H1 (cell line): ENCODE results near the gene GLIS2. TPM values are rescaled to one million over a fixed set of nuclear protein-coding genes. Genes with fewer than 3 reads are reported as not detected.

Source experiments
- CTCF ChIA-PET: fragments of 300-600 bp; sonication (Branson Sonifier 250); formaldehyde crosslinking; loops from one replicate; lab custom pipeline; 2021; ENCODE audit not compliant: partially characterized antibody; lab: Charles Lee
- POLR2A ChIA-PET: fragments of 300-600 bp; sonication (Branson Sonifier 250); formaldehyde crosslinking; loops from one replicate; lab custom pipeline; 2021; ENCODE audit warnings: inconsistent platforms; ENCODE audit not compliant: partially characterized antibody; lab: Charles Lee
- DNase-seq, 2 experiments: peaks; one replicate each; pipeline versions ENCODE4 v3.0.0 to v3.0.0-alpha.2; 2010 to 2022; ENCODE audit warnings: low spot score in 2 of 2, low read depth in 1 of 2, mixed read lengths in 1 of 2
- FAIRE-seq: peaks from 2 replicates; lab custom pipeline; 2011; peaks lifted over from hg19 to GRCh38; lab: Jason Lieb, UNC
- H2AFZ ChIP-seq: 2 replicates; pipeline ENCODE4 v1.8.1; 2012; ENCODE audit warnings: low read length, inconsistent platforms
- H2AK5ac ChIP-seq: 2 replicates; pipeline ENCODE4 v1.6.1; 2013; ENCODE audit warnings: low read depth, low read length
- H2BK120ac ChIP-seq: replicated peaks from 2 replicates; pipeline ENCODE3; 2013; ENCODE audit warnings: low read depth, low read length, inconsistent platforms
- H2BK12ac ChIP-seq: 2 replicates; pipeline ENCODE4 v1.6.1; 2013; ENCODE audit warnings: low read depth, low read length
- H2BK15ac ChIP-seq: 2 replicates; pipeline ENCODE4 v1.6.1; 2013; ENCODE audit warnings: low read length
- H2BK20ac ChIP-seq: 2 replicates; pipeline ENCODE4 v1.6.1; 2013; ENCODE audit warnings: low read length
- H2BK5ac ChIP-seq: 2 replicates; pipeline ENCODE4 v1.6.1; 2013; ENCODE audit warnings: low read depth, low read length
- H3K14ac ChIP-seq: 2 replicates; pipeline ENCODE4 v1.6.1; 2013; ENCODE audit warnings: inconsistent platforms; ENCODE audit not compliant: insufficient read length
- H3K18ac ChIP-seq: 2 replicates; pipeline ENCODE4 v1.6.1; 2013; ENCODE audit warnings: low read length; ENCODE audit errors: extremely low read depth
- H3K23ac ChIP-seq: 2 replicates; pipeline ENCODE4 v1.6.1; 2013; ENCODE audit warnings: inconsistent platforms; ENCODE audit not compliant: insufficient read length
- H3K23me2 ChIP-seq: 2 replicates; pipeline ENCODE4 v1.6.1; 2013; ENCODE audit warnings: low read depth, low read length
- H3K27ac ChIP-seq: 2 replicates; pipeline ENCODE4 v1.6.1; 2011; ENCODE audit warnings: low read depth, low read length, inconsistent platforms
- H3K27me3 ChIP-seq, 4 experiments: replicated peaks in 1 of 4; 1 replicate in 1 of 4; 2 replicates in 3 of 4; pipeline versions ENCODE4 v1.6.1 to v1.8.1; 2011 to 2013; ENCODE audit warnings: low read length in 3 of 4, mild to moderate bottlenecking in 3 of 4, inconsistent platforms in 2 of 4, mixed read lengths in 2 of 4, moderate library complexity in 1 of 4; ENCODE audit not compliant: control insufficient read depth in 3 of 4, insufficient read depth in 3 of 4; ENCODE audit errors: extremely low read depth in 1 of 4
- H3K36me3 ChIP-seq, 4 experiments: 2 replicates each; pipeline versions ENCODE4 v1.6.1 to v1.8.1; 2011 to 2013; ENCODE audit warnings: mild to moderate bottlenecking in 4 of 4, low read length in 3 of 4, moderate library complexity in 2 of 4, control low read depth in 1 of 4, inconsistent platforms in 1 of 4; ENCODE audit not compliant: insufficient read depth in 4 of 4, control insufficient read depth in 2 of 4
- H3K4ac ChIP-seq: replicated peaks from 2 replicates; pipeline ENCODE3; 2013; ENCODE audit warnings: low read length, low read depth, mixed read lengths, inconsistent platforms; ENCODE audit not compliant: insufficient read length
- H3K4me1 ChIP-seq, 4 experiments: replicated peaks in 1 of 4; 1 replicate in 1 of 4; 2 replicates in 3 of 4; pipeline versions ENCODE4 v1.6.1 to v1.8.1; 2011 to 2013; ENCODE audit warnings: low read length in 3 of 4, inconsistent platforms in 2 of 4, mixed read lengths in 1 of 4; ENCODE audit not compliant: insufficient read depth in 4 of 4, control insufficient read depth in 3 of 4
- H3K4me2 ChIP-seq, 2 experiments: 2 replicates each; pipeline versions ENCODE4 v1.6.1 to v1.8.1; 2011 to 2013; ENCODE audit warnings: low read depth in 2 of 2, low read length in 2 of 2, control low read depth in 1 of 2, inconsistent platforms in 1 of 2, mild to moderate bottlenecking in 1 of 2; ENCODE audit not compliant: insufficient read depth in 1 of 2
- H3K4me3 ChIP-seq, 4 experiments: fragments of 200-600, 300-600 bp in 1 of 4; sonication (generic), shearing (Covaris generic), sonication (Bioruptor Twin) in 1 of 4; 2 replicates each; pipeline versions ENCODE4 v1.5.1 to v1.8.1; 2011 to 2016; ENCODE audit warnings: low read length in 4 of 4, low read depth in 3 of 4, control low read depth in 2 of 4, inconsistent platforms in 2 of 4, mild to moderate bottlenecking in 2 of 4, mixed read lengths in 1 of 4, moderate library complexity in 1 of 4; ENCODE audit not compliant: insufficient read depth in 2 of 4; ENCODE audit errors: extremely low read depth in 1 of 4
- H3K56ac ChIP-seq: replicated peaks from 2 replicates; pipeline ENCODE3; 2013; ENCODE audit warnings: low read depth, mild to moderate bottlenecking, mixed read lengths, low read length, inconsistent platforms; ENCODE audit not compliant: insufficient read length
- H3K79me1 ChIP-seq: 2 replicates; pipeline ENCODE4 v1.6.1; 2013; ENCODE audit warnings: low read depth, low read length, control low read depth
- H3K79me2 ChIP-seq, 2 experiments: 2 replicates each; pipeline versions ENCODE4 v1.6.1 to v1.8.1; 2012 to 2013; ENCODE audit warnings: low read length in 2 of 2, mild to moderate bottlenecking in 2 of 2, inconsistent platforms in 1 of 2; ENCODE audit not compliant: insufficient read depth in 2 of 2, control insufficient read depth in 1 of 2
- H3K9ac ChIP-seq, 4 experiments: replicated peaks in 1 of 4; 1 replicate in 1 of 4; 2 replicates in 3 of 4; pipeline versions ENCODE4 v1.6.1 to v1.8.1; 2011 to 2013; ENCODE audit warnings: low read depth in 3 of 4, low read length in 3 of 4, control low read depth in 2 of 4, mild to moderate bottlenecking in 2 of 4, moderate library complexity in 2 of 4, inconsistent platforms in 1 of 4; ENCODE audit errors: extremely low read depth in 1 of 4
- H3K9me3 ChIP-seq, 2 experiments: 2 replicates each; pipeline versions ENCODE4 v1.6.1 to v1.8.1; 2012 to 2013; ENCODE audit warnings: mild to moderate bottlenecking in 2 of 2, moderate library complexity in 2 of 2, control low read depth in 1 of 2, inconsistent platforms in 1 of 2, low read depth in 1 of 2, low read length in 1 of 2, mixed read lengths in 1 of 2; ENCODE audit not compliant: insufficient read depth in 2 of 2
- H4K20me1 ChIP-seq, 2 experiments: replicated peaks in 1 of 2; 2 replicates each; pipeline versions ENCODE3 to v1.8.1; 2011 to 2013; ENCODE audit warnings: inconsistent platforms in 2 of 2, low read length in 2 of 2, mild to moderate bottlenecking in 1 of 2; ENCODE audit not compliant: insufficient read depth in 2 of 2, control insufficient read depth in 1 of 2
- H4K5ac ChIP-seq: 2 replicates; pipeline ENCODE4 v1.6.1; 2013; ENCODE audit warnings: low read length, low read depth, mixed read lengths, inconsistent platforms; ENCODE audit not compliant: insufficient read length
- H4K8ac ChIP-seq: 2 replicates; pipeline ENCODE4 v1.8.0; 2013; ENCODE audit warnings: mild to moderate bottlenecking, moderate library complexity, low read length, inconsistent platforms; ENCODE audit not compliant: insufficient read depth; ENCODE audit errors: extremely low read depth
- H4K91ac ChIP-seq: replicated peaks from 2 replicates; pipeline ENCODE3; 2013; ENCODE audit warnings: low read length, mixed read lengths, inconsistent platforms; ENCODE audit not compliant: insufficient read length
- ATF3 ChIP-seq: IDR thresholded peaks from 2 replicates; pipeline ENCODE4 v1.6.1; 2011; ENCODE audit warnings: low read depth, mild to moderate bottlenecking, low read length; ENCODE audit not compliant: insufficient read depth
- BRCA1 ChIP-seq: IDR thresholded peaks from 2 replicates; pipeline ENCODE4 v1.6.1; 2012; ENCODE audit warnings: low read depth, low read length, improper control_type of control experiment
- CBX8 ChIP-seq: fragments of 300-800, 300-1000 bp; sonication (generic); IDR thresholded peaks from 2 replicates; pipeline ENCODE4 v1.7.1; 2016; ENCODE audit warnings: low read depth, low read length, borderline replicate concordance
- CHD2 ChIP-seq: IDR thresholded peaks from 2 replicates; pipeline ENCODE4 v1.6.1; 2012; ENCODE audit warnings: low read length, improper control_type of control experiment
- CTBP2 ChIP-seq: IDR thresholded peaks from 2 replicates; pipeline ENCODE4 v1.7.0; 2011; ENCODE audit warnings: borderline replicate concordance, mild to moderate bottlenecking, moderate library complexity, mixed read lengths, low read length; ENCODE audit not compliant: insufficient read depth, insufficient read length
- FOSL1 ChIP-seq: IDR thresholded peaks from 2 replicates; pipeline ENCODE4 v1.6.1; 2011; ENCODE audit warnings: mild to moderate bottlenecking, low read depth, low read length, moderate library complexity; ENCODE audit not compliant: insufficient read depth
- RBBP5 ChIP-seq: IDR thresholded peaks from 2 replicates; pipeline ENCODE4 v1.7.1; 2012; ENCODE audit warnings: low read depth, mild to moderate bottlenecking, inconsistent platforms, low read length, moderate library complexity, borderline replicate concordance
- RFX5 ChIP-seq: IDR thresholded peaks from 2 replicates; pipeline ENCODE4 v1.6.1; 2011; ENCODE audit warnings: low read depth, low read length, improper control_type of control experiment, borderline replicate concordance
- SIRT6 ChIP-seq: IDR thresholded peaks from one replicate; pipeline ENCODE4 v1.7.1; 2012; ENCODE audit warnings: low read length, inconsistent platforms
- TBP ChIP-seq: IDR thresholded peaks from 2 replicates; pipeline ENCODE4 v1.6.1; 2011; ENCODE audit warnings: low read depth, low read length, improper control_type of control experiment
- USF2 ChIP-seq: IDR thresholded peaks from 2 replicates; pipeline ENCODE4 v1.6.1; 2011; ENCODE audit warnings: low read length, improper control_type of control experiment
- WGBS, 2 experiments: shearing (Covaris generic) in 1 of 2; methylation state at CpG; one replicate each; pipeline versions ENCODE4 v1.1.6 to v1.1.7; 2013 to 2015; ENCODE audit warnings: low lambda C conversion rate in 2 of 2, mixed read lengths in 2 of 2, inconsistent platforms in 1 of 2, low coverage in 1 of 2, missing lambda C conversion rate in 1 of 2; ENCODE audit not compliant: insufficient replicate concordance in 2 of 2, insufficient coverage in 1 of 2, insufficient read length in 1 of 2; ENCODE audit errors: extremely low coverage in 1 of 2, missing lambda C conversion rate in 1 of 2; 5-methylcytosine and 5-hydroxymethylcytosine counted together
- polyA plus RNA-seq, 7 experiments: library from polyadenylated mRNA; depleted of rRNA in 3 of 7; stranded (reverse) in 5 of 7; unstranded in 2 of 7; fragments of >200 nt in 5 of 7; fragments of 200-250 nt in 2 of 7; gene quantifications; 1 replicate in 5 of 7; 2 replicates in 1 of 7; 4 replicates in 1 of 7; pipeline versions ENCODE4 v1.2.1 to v1.2.3, GENCODE V29; 2011 to 2013; ENCODE audit warnings: missing spikeins in 2 of 7, mixed read lengths in 2 of 7
- total RNA-seq: library from RNA; stranded (reverse); fragmentation: NEBNext Ultra II Directional; extraction: Animal tissue kit (Norgen Biotek cat#: 25700); gene quantifications from 2 replicates; pipeline ENCODE4 v1.2.1, GENCODE V29; 2021

The GLIS2 gene
- total and polyA plus RNA-seq, 2 of the 8 experiments (the other 6 are each of a cell fraction or from before 2014, with no cell fraction given): 4.3 to 17.4 TPM

DNA sequence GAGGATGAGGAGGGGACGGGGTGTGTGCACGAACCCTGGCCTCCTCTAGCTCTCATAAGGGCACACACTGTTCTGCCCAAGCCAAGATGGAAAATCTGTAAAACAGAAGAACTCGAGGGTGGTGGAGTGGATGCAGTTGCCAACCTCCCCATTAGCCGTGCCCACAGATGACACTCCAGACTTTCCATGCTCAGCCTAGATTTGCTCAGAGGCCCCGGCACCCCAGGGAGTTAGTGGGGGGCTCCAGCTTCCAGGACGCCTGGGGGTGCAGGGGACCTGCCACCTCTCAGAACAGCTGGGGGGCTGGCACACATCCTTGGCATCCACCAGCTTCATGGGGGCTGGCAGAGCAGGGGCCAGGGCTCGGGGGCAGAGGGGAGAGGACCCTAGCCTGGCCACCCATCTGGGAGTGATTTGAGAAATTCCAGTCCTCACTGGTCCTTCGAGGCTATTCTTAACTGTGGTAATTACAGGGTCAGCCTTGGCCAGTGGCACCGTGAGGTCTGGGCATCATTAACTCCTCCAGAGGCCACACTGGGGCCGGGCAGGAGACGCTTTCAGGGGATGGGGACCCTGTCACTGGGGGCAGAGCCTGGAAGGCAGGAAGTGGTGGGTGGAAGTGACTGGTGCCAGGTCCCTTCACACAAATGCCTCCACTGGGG, 70.1 kb downstream of the GLIS2 start:
- Histone ChIP-seq H3K56ac (no peak overlapping the region), H3K4me3 (no peak overlapping the region), H4K8ac (no peak overlapping the region), H2BK120ac (no peak overlapping the region), H3K18ac (no peak overlapping the region), H3K4ac (no peak overlapping the region), H2BK15ac (no peak overlapping the region), H3K23ac (no peak overlapping the region), H3K23me2 (no peaks in the 10 kb centered on the region), H3K9ac (no peak overlapping the region), H3K79me1 (no peaks in the 10 kb centered on the region), H3K36me3 (peaks cover 0 to 17% (median 2%) of the 10 kb centered on the region in 4 experiments; a peak in 4 of 8 replicates), H3K27me3 (no peaks in the 10 kb centered on the region), H2BK12ac (no peak overlapping the region), H3K27ac (no peak overlapping the region), H3K79me2 (no peaks in the 10 kb centered on the region), H2AFZ (no peak overlapping the region), H4K91ac (no peak overlapping the region), H4K5ac (no peak overlapping the region), H2BK5ac (no peak overlapping the region; the same call in 1 of the 2 replicates), H3K4me1 (peaks cover 0 to 26% (median 23%) of the 10 kb centered on the region in 4 experiments; a peak in 6 of 7 replicates), H2BK20ac (no peak overlapping the region), H2AK5ac (no peak overlapping the region), H3K14ac (no peak overlapping the region), H4K20me1 (peaks cover 3 to 14% of the 10 kb centered on the region in 2 experiments), H3K4me2 (no peak overlapping the region), H3K9me3 (no peaks in the 10 kb centered on the region)
- DNase-seq (no peak), FAIRE-seq (no peak)
- CTCF ChIA-PET: interaction anchor here (0.6 to 24.8 kb wide), 10 partner anchors 10 to 1202 kb away, joined by 3 to 659 read pairs (median 4); no protein-coding TSS in a partner anchor
- POLR2A ChIA-PET: interaction anchor here (0.7 to 11.9 kb wide), 3 partner anchors 8 to 114 kb away, joined by 3 to 223 read pairs (median 4); no protein-coding TSS in a partner anchor
- WGBS, 2 experiments: 86% methylated on average over 9 of the region's 11 CpGs; no CpG with 5 or more reads in 1 of the 2 experiments
- TF ChIP-seq RFX5 (no peak), CTBP2 (no peak), CBX8 (no peak), BRCA1 (no peak), ATF3 (no peak), CHD2 (no peak), RBBP5 (no peak), FOSL1 (no peak), TBP (no peak), SIRT6 (no peak), USF2 (no peak)
